Measurements from ENCODE around the gene ABL1.

Gene ABL1

DNA sequence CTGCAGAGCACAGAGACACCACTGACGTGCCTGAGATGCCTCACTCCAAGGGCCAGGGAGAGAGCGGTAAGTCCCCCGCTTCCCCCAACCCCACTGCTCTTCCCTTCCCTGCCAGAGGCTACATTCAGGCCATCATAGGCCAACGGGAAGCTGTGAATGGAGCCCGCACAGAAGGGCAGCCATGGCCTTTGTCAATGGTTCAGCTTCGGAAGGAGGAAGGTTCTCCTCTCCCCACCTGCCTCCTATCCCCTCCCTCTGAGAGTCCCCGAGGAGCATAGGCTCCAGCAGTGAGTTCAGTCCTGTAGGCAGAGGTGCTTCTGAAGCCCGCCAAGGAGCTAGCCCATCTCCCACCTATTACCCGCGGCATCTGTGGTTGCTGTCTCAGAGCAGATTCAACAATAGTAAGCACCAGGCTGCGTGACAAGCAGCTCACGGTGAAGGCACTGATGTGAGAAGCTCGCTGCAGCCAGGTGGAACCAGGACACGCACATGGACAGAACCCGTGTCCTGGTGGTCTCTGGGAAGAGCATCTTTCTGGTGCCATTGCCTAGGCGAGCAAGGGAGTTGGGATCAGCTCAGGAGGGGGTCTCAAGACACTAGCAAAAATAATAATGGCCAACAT lies 45.7 kb downstream of the ABL1 start:
- no peaks in the 10 kb centered on the region for H3F3A ChIP-seq (ENCODE audit: insufficient read depth, low read length)
- TF ChIP-seq CTCF (IDR thresholded peaks at IDR 0.05; ENCODE audit: low read length), result no peak
- no peak for TF ChIP-seq EZH2 (IDR thresholded peaks at IDR 0.05; ENCODE audit: borderline replicate concordance, low read length)
- no peaks in the 10 kb centered on the region for H3K9me2 ChIP-seq (ENCODE audit: low read depth, low read length)
- no peak overlapping the region for H3K4me2 ChIP-seq (ENCODE audit: low read length)
- H4K20me1 ChIP-seq (ENCODE audit: insufficient read depth, low read length), result no peaks in the 10 kb centered on the region
- H2AFZ ChIP-seq (ENCODE audit: low read length), result no peak overlapping the region
- no peak overlapping the region for H3K9ac ChIP-seq (ENCODE audit: low read length)
- peaks cover 20% of the 10 kb centered on the region; the same call in 1 of the 2 replicates for H3K36me3 ChIP-seq (ENCODE audit: insufficient read depth, low read length)
- H3K4me3 ChIP-seq (ENCODE audit: low read depth, low read length, poor library complexity, severe bottlenecking), result no peak overlapping the region
- no peaks in the 10 kb centered on the region for H3K4me1 ChIP-seq (ENCODE audit: insufficient read depth, low read length, severe bottlenecking)
- no peak overlapping the region for H3K27ac ChIP-seq (ENCODE audit: low read depth, low read length, poor library complexity, severe bottlenecking)
- H3K79me2 ChIP-seq (ENCODE audit: insufficient read depth, low read length), result no peaks in the 10 kb centered on the region
- no peaks in the 10 kb centered on the region for H3K9me3 ChIP-seq (ENCODE audit: low read length)
- no peaks in the 10 kb centered on the region for H3K27me3 ChIP-seq (ENCODE audit: insufficient read depth, low read length)

DNA sequence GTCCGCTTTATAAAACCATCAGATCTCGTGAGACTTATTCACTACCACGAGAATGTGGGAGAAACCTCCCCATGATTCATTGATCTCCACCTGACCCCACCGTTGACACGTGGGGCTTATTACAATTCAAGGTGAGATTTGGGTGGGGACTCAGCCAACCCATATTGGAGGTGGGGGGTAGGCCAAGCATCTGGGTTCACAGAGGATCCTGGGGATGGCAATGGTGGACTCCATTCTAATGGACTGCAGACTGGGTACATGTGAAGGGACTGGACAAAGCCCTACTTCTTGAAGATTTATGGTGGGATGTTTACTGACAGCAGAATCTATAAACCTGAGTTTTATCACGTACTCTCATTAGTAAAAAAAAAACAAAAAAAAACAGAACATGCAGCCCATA lies 46.5 kb downstream of the ABL1 start:
- Histone ChIP-seq H3K36me3 (ENCODE audit: insufficient read depth, low read length) (peaks cover 20% of the 10 kb centered on the region; the same call in 1 of the 2 replicates), H3K4me3 (ENCODE audit: low read depth, low read length, poor library complexity, severe bottlenecking) (no peak overlapping the region), H2AFZ (ENCODE audit: low read length) (no peak overlapping the region), H3K27me3 (ENCODE audit: insufficient read depth, low read length) (no peaks in the 10 kb centered on the region), H3K4me1 (ENCODE audit: insufficient read depth, low read length, severe bottlenecking) (no peaks in the 10 kb centered on the region), H3K4me2 (ENCODE audit: low read length) (no peak overlapping the region), H3K9me2 (ENCODE audit: low read depth, low read length) (no peaks in the 10 kb centered on the region), H4K20me1 (ENCODE audit: insufficient read depth, low read length) (no peaks in the 10 kb centered on the region), H3K27ac (ENCODE audit: low read depth, low read length, poor library complexity, severe bottlenecking) (no peak overlapping the region), H3F3A (ENCODE audit: insufficient read depth, low read length) (no peaks in the 10 kb centered on the region), H3K9ac (ENCODE audit: low read length) (no peak overlapping the region), H3K9me3 (ENCODE audit: low read length) (no peaks in the 10 kb centered on the region), H3K79me2 (ENCODE audit: insufficient read depth, low read length) (no peaks in the 10 kb centered on the region)
- TF ChIP-seq EZH2 (IDR thresholded peaks at IDR 0.05; ENCODE audit: borderline replicate concordance, low read length) (no peak), CTCF (IDR thresholded peaks at IDR 0.05; ENCODE audit: low read length) (no peak)

GRCh38 chr9:130882696-130883225 lies 47.7 kb downstream of the ABL1 start:
- Histone ChIP-seq H2AFZ (ENCODE audit: low read length) (no peak overlapping the region), H3K4me2 (ENCODE audit: low read length) (no peak overlapping the region), H4K20me1 (ENCODE audit: insufficient read depth, low read length) (no peaks in the 10 kb centered on the region), H3K27ac (ENCODE audit: low read depth, low read length, poor library complexity, severe bottlenecking) (no peak overlapping the region), H3K4me1 (ENCODE audit: insufficient read depth, low read length, severe bottlenecking) (no peaks in the 10 kb centered on the region), H3K9me3 (ENCODE audit: low read length) (no peaks in the 10 kb centered on the region), H3F3A (ENCODE audit: insufficient read depth, low read length) (no peaks in the 10 kb centered on the region), H3K27me3 (ENCODE audit: insufficient read depth, low read length) (no peaks in the 10 kb centered on the region), H3K79me2 (ENCODE audit: insufficient read depth, low read length) (no peaks in the 10 kb centered on the region), H3K36me3 (ENCODE audit: insufficient read depth, low read length) (peaks cover 20% of the 10 kb centered on the region; the same call in 1 of the 2 replicates), H3K9ac (ENCODE audit: low read length) (no peak overlapping the region), H3K9me2 (ENCODE audit: low read depth, low read length) (no peaks in the 10 kb centered on the region), H3K4me3 (ENCODE audit: low read depth, low read length, poor library complexity, severe bottlenecking) (no peak overlapping the region)
- TF ChIP-seq CTCF (IDR thresholded peaks at IDR 0.05; ENCODE audit: low read length) (no peak), EZH2 (IDR thresholded peaks at IDR 0.05; ENCODE audit: borderline replicate concordance, low read length) (no peak)

Measured in OCI-LY1 (cell line).